Natural killer cell (primary cell): ENCODE results near the gene GPR171. TPM values are rescaled to one million over a fixed set of nuclear protein-coding genes. Genes with fewer than 3 reads are reported as not detected.
A peak's percentile ranks its signal among the peaks of the same experiment; 100 is the strongest.

Experiments
- ATAC-seq, 3 donors: fragments of 150-1000 bp in 2 of 3; fragments of 200-7000 bp in 1 of 3; cut with Tn5 transposase; 1 replicate in 1 of 3; 2 replicates in 2 of 3; pipeline ENCODE4 v1.10.0; 2021; ENCODE audit warnings: mild to moderate bottlenecking in 2 of 3, moderate library complexity in 2 of 3
- DNase-seq, 2 donors: peaks; one replicate each; pipeline versions ENCODE4 v3.0.0 to v3.0.0-alpha.2; 2013 to 2021; ENCODE audit warnings: mixed read lengths in 1 of 2
- H3K27ac ChIP-seq: one replicate; pipeline ENCODE4 v1.5.1; 2013; ENCODE audit warnings: mild to moderate bottlenecking, low read length
- H3K27me3 ChIP-seq: one replicate; pipeline ENCODE4 v1.6.1; 2013; ENCODE audit warnings: low read length; ENCODE audit not compliant: control insufficient read depth, insufficient read depth
- H3K36me3 ChIP-seq: one replicate; pipeline ENCODE4 v1.6.1; 2013; ENCODE audit warnings: low read length; ENCODE audit not compliant: control insufficient read depth, insufficient read depth
- H3K4me1 ChIP-seq: one replicate; pipeline ENCODE4 v1.6.1; 2013; ENCODE audit warnings: low read length; ENCODE audit not compliant: control insufficient read depth, insufficient read depth
- H3K4me3 ChIP-seq: one replicate; pipeline ENCODE4 v1.5.1; 2013; ENCODE audit warnings: low read length
- H3K9me3 ChIP-seq: one replicate; pipeline ENCODE4 v1.6.1; 2013; ENCODE audit warnings: low read length; ENCODE audit not compliant: control insufficient read depth, insufficient read depth
- H3K27ac Mint-ChIP-seq, 2 donors: one replicate each; pipeline ENCODE4 v1.8.0; 2022; ENCODE audit warnings: mild to moderate bottlenecking in 2 of 2, mixed read lengths in 2 of 2, moderate library complexity in 1 of 2
- H3K27me3 Mint-ChIP-seq, 2 donors: one replicate each; pipeline ENCODE4 v1.8.0; 2022; ENCODE audit warnings: low read depth in 2 of 2, mixed read lengths in 2 of 2
- H3K36me3 Mint-ChIP-seq: one replicate; pipeline ENCODE4 v1.8.0; 2022; ENCODE audit warnings: mixed read lengths
- H3K4me1 Mint-ChIP-seq, 2 donors: one replicate each; pipeline ENCODE4 v1.8.0; 2022; ENCODE audit warnings: mixed read lengths in 2 of 2
- H3K4me3 Mint-ChIP-seq: one replicate; pipeline ENCODE4 v1.8.0; 2022; ENCODE audit warnings: mild to moderate bottlenecking, moderate library complexity, mixed read lengths
- H3K9me3 Mint-ChIP-seq, 2 donors: one replicate each; pipeline ENCODE4 v1.8.0; 2022; ENCODE audit warnings: mixed read lengths in 2 of 2
- CTCF ChIP-seq: fragments of 200-600 bp; IDR thresholded peaks from one replicate; pipeline ENCODE4 v1.8.0; 2022; ENCODE audit warnings: antibody characterized with exemption
- WGBS: methylation state at CpG from one replicate; pipeline ENCODE4 v1.1.7; 2013; ENCODE audit warnings: missing lambda C conversion rate; ENCODE audit not compliant: insufficient coverage; 5-methylcytosine and 5-hydroxymethylcytosine counted together
- intact Hi-C: fragments of 100-400 bp; cut with micrococcal nuclease; formaldehyde crosslinking; loops from one replicate; pipeline ENCODE4 v1.14.2; 2022
- total RNA-seq, 4 donors: library from RNA; stranded (reverse); fragments of 120-200 nt in 1 of 4; gene quantifications; one replicate each; pipeline versions ENCODE4 v1.2.3 to v1.2.4, GENCODE V29; 2013 to 2022

GPR171 gene
- total RNA-seq, 3 donors from 2014 or later (not counting 1 experiment from before 2014, with no cell fraction given), result 3.4 to 9.0 (median 8.2) TPM

- intact Hi-C loops, result loop anchor here (5.0 kb wide), 1 partner anchor 612 kb away; no protein-coding TSS in a partner anchor
- H3K4me1 Mint-ChIP-seq, result peaks cover 39 to 40% of the 10 kb centered on the region in 2 donors
- ATAC-seq (no peak), DNase-seq (peak in 1 of 2 donors; percentile 23)
- no peak overlapping the region for H3K4me3 ChIP-seq
- H3K27ac ChIP-seq, result peak overlapping the region; percentile 46
- H3K9me3 Mint-ChIP-seq, result peaks cover 0 to 3% of the 10 kb centered on the region in 2 donors
- peaks cover 26% of the 10 kb centered on the region for H3K4me1 ChIP-seq
- H3K27me3 ChIP-seq, result no peaks in the 10 kb centered on the region
- 58% methylated on average over 9 of the region's 9 CpGs for WGBS
- peaks cover 8% of the 10 kb centered on the region for H3K36me3 Mint-ChIP-seq
- H3K4me3 Mint-ChIP-seq, result peak overlapping the region; percentile 64
- H3K9me3 ChIP-seq, result no peaks in the 10 kb centered on the region
- TF ChIP-seq CTCF, result no peak
- H3K27ac Mint-ChIP-seq, result peak overlapping the region; percentile 68 to 74
- H3K36me3 ChIP-seq, result no peaks in the 10 kb centered on the region
- no peaks in the 10 kb centered on the region for H3K27me3 Mint-ChIP-seq
These were observed 22.3 kb upstream of the GPR171 start for GRCh38 chr3:151225040-151225975.

GRCh38 chr3:151224268-151224866 lies 21.4 kb upstream of the GPR171 start:
- Mint-ChIP-seq H3K27me3 (no peaks in the 10 kb centered on the region), H3K36me3 (peaks cover 8% of the 10 kb centered on the region), H3K4me1 (peaks cover 38% of the 10 kb centered on the region in 2 donors), H3K27ac (peak overlapping the region; percentile 68 to 74), H3K4me3 (peak overlapping the region; percentile 47), H3K9me3 (peaks cover 0 to 3% of the 10 kb centered on the region in 2 donors)
- TF ChIP-seq CTCF, result no peak
- WGBS, result 54% methylated on average over 1 of the region's 4 CpGs
- no peaks in the 10 kb centered on the region for H3K27me3 ChIP-seq
- H3K36me3 ChIP-seq, result no peaks in the 10 kb centered on the region
- ATAC-seq (peak; percentile 54 to 61 (median 55)), DNase-seq (peak in 1 of 2 donors; percentile 12)
- no peaks in the 10 kb centered on the region for H3K9me3 ChIP-seq
- H3K4me1 ChIP-seq, result peaks cover 26% of the 10 kb centered on the region
- no peak overlapping the region for H3K4me3 ChIP-seq
- intact Hi-C loops, result no loop called here
- peak overlapping the region; percentile 37 for H3K27ac ChIP-seq

GRCh38 chr3:151219056-151219455 lies 16.0 kb upstream of the GPR171 start:
- H3K36me3 ChIP-seq, result no peaks in the 10 kb centered on the region
- TF ChIP-seq CTCF, result no peak
- DNase-seq (no peak), ATAC-seq (no peak)
- Mint-ChIP-seq H3K4me1 (peaks cover under 1 to 5% of the 10 kb centered on the region in 2 donors), H3K36me3 (peaks cover 8% of the 10 kb centered on the region), H3K9me3 (peaks cover 0 to 3% of the 10 kb centered on the region in 2 donors), H3K27ac (no peak overlapping the region), H3K27me3 (peaks cover 0 to 2% of the 10 kb centered on the region in 2 donors), H3K4me3 (no peak overlapping the region)
- H3K27me3 ChIP-seq, result no peaks in the 10 kb centered on the region
- no peak overlapping the region for H3K27ac ChIP-seq
- no peaks in the 10 kb centered on the region for H3K9me3 ChIP-seq
- WGBS, result 83% methylated on average over 1 of the region's 1 CpG
- intact Hi-C loops, result no loop called here
- H3K4me3 ChIP-seq, result no peak overlapping the region
- no peaks in the 10 kb centered on the region for H3K4me1 ChIP-seq
